CD14-positive monocyte (primary cell): ENCODE measurements around the gene TRAF3. TPM values are rescaled to one million over a fixed set of nuclear protein-coding genes. Genes with fewer than 3 reads are reported as not detected.
"Not testable (repeated sequence)": the region's sequence is repeated elsewhere in the genome, so short reads cannot be mapped to it uniquely, and the experiment has no call there.

Experiments used
- DNase-seq, 3 donors: peaks; one replicate each; pipeline ENCODE4 v3.0.0-alpha.2; 2011 to 2022
- H2AFZ ChIP-seq: 2 replicates; pipeline ENCODE4 v1.6.0; 2012; ENCODE audit warnings: mild to moderate bottlenecking, low read depth, low read length, inconsistent platforms; ENCODE audit not compliant: insufficient read depth, poor library complexity, severe bottlenecking
- H3K27ac ChIP-seq, 2 donors: 1 replicate in 1 of 2; 2 replicates in 1 of 2; pipeline ENCODE4 v1.5.1; 2012 to 2013; ENCODE audit warnings: low read length in 2 of 2, control low read depth in 1 of 2, inconsistent platforms in 1 of 2, low read depth in 1 of 2, mild to moderate bottlenecking in 1 of 2
- H3K27me3 ChIP-seq, 2 donors: one replicate each; pipeline versions ENCODE4 v1.6.0 to v1.6.1; 2011 to 2013; ENCODE audit warnings: low read length in 2 of 2; ENCODE audit not compliant: control insufficient read depth in 2 of 2, insufficient read depth in 2 of 2
- H3K36me3 ChIP-seq, 2 donors: replicated peaks in 1 of 2; 1 replicate in 1 of 2; 2 replicates in 1 of 2; pipeline versions ENCODE4 v1.5.1 to v1.6.1; 2012 to 2013; ENCODE audit warnings: low read length in 2 of 2, control low read depth in 1 of 2, inconsistent platforms in 1 of 2, mild to moderate bottlenecking in 1 of 2; ENCODE audit not compliant: insufficient read depth in 2 of 2, control insufficient read depth in 1 of 2
- H3K4me1 ChIP-seq, 2 donors: 1 replicate in 1 of 2; 2 replicates in 1 of 2; pipeline versions ENCODE4 v1.5.1 to v1.6.1; 2012 to 2013; ENCODE audit warnings: low read length in 2 of 2, control low read depth in 1 of 2, inconsistent platforms in 1 of 2, mild to moderate bottlenecking in 1 of 2, moderate library complexity in 1 of 2; ENCODE audit not compliant: insufficient read depth in 2 of 2, control insufficient read depth in 1 of 2
- H3K4me2 ChIP-seq: replicated peaks from 2 replicates; pipeline ENCODE3; 2012; ENCODE audit warnings: low read length, moderate library complexity, mild to moderate bottlenecking; ENCODE audit not compliant: poor library complexity, severe bottlenecking; ENCODE audit errors: extremely low read depth
- H3K4me3 ChIP-seq, 3 experiments: fragments of 200-600 bp in 1 of 3; sonication (generic) in 1 of 3; replicated peaks in 1 of 3; 1 replicate in 2 of 3; 2 replicates in 1 of 3; pipeline ENCODE4 v1.5.1; 2011 to 2013; ENCODE audit warnings: low read length in 3 of 3, mild to moderate bottlenecking in 3 of 3, control low read depth in 2 of 3, low read depth in 2 of 3, inconsistent platforms in 1 of 3, moderate library complexity in 1 of 3
- H3K79me2 ChIP-seq: 2 replicates; pipeline ENCODE4 v1.6.0; 2012; ENCODE audit warnings: mild to moderate bottlenecking, control low read depth, inconsistent platforms, low read length, moderate library complexity; ENCODE audit not compliant: insufficient read depth
- H3K9ac ChIP-seq: 2 replicates; pipeline ENCODE4 v1.6.0; 2017; ENCODE audit warnings: low read length, mild to moderate bottlenecking; ENCODE audit not compliant: insufficient read depth, poor library complexity, severe bottlenecking
- H3K9me3 ChIP-seq, 2 donors: replicated peaks in 1 of 2; 1 replicate in 1 of 2; 2 replicates in 1 of 2; pipeline versions ENCODE4 v1.5.1 to v1.6.1; 2012 to 2013; ENCODE audit warnings: low read length in 2 of 2, control low read depth in 1 of 2; ENCODE audit not compliant: control insufficient read depth in 1 of 2, insufficient read depth in 1 of 2
- H4K20me1 ChIP-seq: 2 replicates; pipeline ENCODE4 v1.6.0; 2012; ENCODE audit warnings: mild to moderate bottlenecking, low read length, control low read depth, moderate library complexity; ENCODE audit not compliant: insufficient read depth
- H3K27ac Mint-ChIP-seq, 7 donors: one replicate each; pipeline ENCODE4 v1.8.0; 2020; ENCODE audit warnings: mild to moderate bottlenecking in 7 of 7, mixed read lengths in 7 of 7, moderate library complexity in 6 of 7, inconsistent platforms in 2 of 7
- H3K27me3 Mint-ChIP-seq, 3 donors: one replicate each; pipeline ENCODE4 v1.8.0; 2021 to 2022; ENCODE audit warnings: low read depth in 3 of 3, mild to moderate bottlenecking in 3 of 3, mixed read lengths in 3 of 3, moderate library complexity in 3 of 3, inconsistent platforms in 1 of 3
- H3K36me3 Mint-ChIP-seq, 2 donors: one replicate each; pipeline ENCODE4 v1.8.0; 2020; ENCODE audit warnings: mixed read lengths in 2 of 2, inconsistent platforms in 1 of 2, mild to moderate bottlenecking in 1 of 2
- H3K4me1 Mint-ChIP-seq: one replicate; pipeline ENCODE4 v1.8.0; 2020; ENCODE audit warnings: mild to moderate bottlenecking, mixed read lengths
- H3K4me3 Mint-ChIP-seq, 2 donors: one replicate each; pipeline ENCODE4 v1.8.0; 2020; ENCODE audit warnings: mild to moderate bottlenecking in 2 of 2, mixed read lengths in 2 of 2, moderate library complexity in 1 of 2
- H3K9me3 Mint-ChIP-seq, 7 donors: one replicate each; pipeline ENCODE4 v1.8.0; 2020 to 2022; ENCODE audit warnings: mixed read lengths in 7 of 7, mild to moderate bottlenecking in 6 of 7, moderate library complexity in 6 of 7, inconsistent platforms in 2 of 7
- WGBS: methylation state at CpG from one replicate; pipeline ENCODE4 v1.1.5; 2013; ENCODE audit warnings: missing lambda C conversion rate; ENCODE audit not compliant: insufficient coverage; 5-methylcytosine and 5-hydroxymethylcytosine counted together
- intact Hi-C, 2 donors: fragments of 100-400 bp; cut with micrococcal nuclease; formaldehyde crosslinking; loops; one replicate each; pipeline versions ENCODE4 v1.15.0 to v1.15.1; 2023
- polyA plus RNA-seq, 3 donors: library from polyadenylated mRNA; depleted of rRNA in 1 of 3; unstranded in 2 of 3; stranded (reverse) in 1 of 3; fragments of 300-500 nt in 2 of 3; fragments of >200 nt in 1 of 3; fragmentation: Illumina TruSeq in 2 of 3; gene quantifications; 1 replicate in 2 of 3; 2 replicates in 1 of 3; pipeline ENCODE4 v1.2.3, GENCODE V29; 2012 to 2021
- TF ChIP-seq, protein P1 (sequence below): fragments of 200-600 bp; IDR thresholded peaks from one replicate; pipeline ENCODE4 v1.8.0; 2022; ENCODE audit warnings: antibody characterized with exemption, mild to moderate bottlenecking

Gene TRAF3
- polyA plus RNA-seq, 3 donors: 12.0 to 37.6 (median 17.3) TPM

DNA sequence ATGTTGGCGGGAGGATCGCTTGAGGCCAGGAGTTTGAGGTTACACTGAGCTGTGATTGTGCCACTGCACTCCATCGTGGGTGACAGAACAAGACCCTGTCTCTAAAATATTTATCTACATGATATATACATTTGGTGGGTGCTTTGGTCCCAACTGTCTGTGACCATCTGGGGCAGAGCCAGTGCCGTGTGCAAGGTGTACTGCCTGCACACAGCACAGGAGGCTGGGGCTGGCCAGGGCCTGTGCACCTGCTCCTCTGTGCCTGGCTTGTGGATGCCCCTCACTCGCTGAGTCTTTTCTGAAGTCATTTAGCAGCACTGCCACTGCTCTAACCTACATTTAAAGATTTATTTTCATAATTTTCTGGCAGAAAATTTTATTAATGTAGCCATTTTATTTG lies 58.7 kb downstream of the TRAF3 start:
- Histone ChIP-seq H3K9ac (no peak overlapping the region), H3K4me2 (no peak overlapping the region), H3K27me3 (no peaks in the 10 kb centered on the region), H3K36me3 (peaks cover 24 to 76% of the 10 kb centered on the region in 2 donors), H3K4me3 (no peak overlapping the region), H3K79me2 (peaks cover 10% of the 10 kb centered on the region), H4K20me1 (peaks cover 98% of the 10 kb centered on the region), H3K4me1 (peaks cover 9 to 10% of the 10 kb centered on the region in 2 donors), H3K27ac (no peak overlapping the region), H2AFZ (no peak overlapping the region), H3K9me3 (no peaks in the 10 kb centered on the region)
- Mint-ChIP-seq H3K9me3 (peaks cover 0 to 2% (median 0%) of the 10 kb centered on the region in 7 donors), H3K4me3 (no peak overlapping the region), H3K4me1 (peaks cover 10% of the 10 kb centered on the region), H3K36me3 (peaks cover 46 to 50% of the 10 kb centered on the region in 2 donors), H3K27ac (no peak overlapping the region), H3K27me3 (peaks cover 0 to 2% (median 1%) of the 10 kb centered on the region in 3 donors)
- TF ChIP-seq, protein P1, sequence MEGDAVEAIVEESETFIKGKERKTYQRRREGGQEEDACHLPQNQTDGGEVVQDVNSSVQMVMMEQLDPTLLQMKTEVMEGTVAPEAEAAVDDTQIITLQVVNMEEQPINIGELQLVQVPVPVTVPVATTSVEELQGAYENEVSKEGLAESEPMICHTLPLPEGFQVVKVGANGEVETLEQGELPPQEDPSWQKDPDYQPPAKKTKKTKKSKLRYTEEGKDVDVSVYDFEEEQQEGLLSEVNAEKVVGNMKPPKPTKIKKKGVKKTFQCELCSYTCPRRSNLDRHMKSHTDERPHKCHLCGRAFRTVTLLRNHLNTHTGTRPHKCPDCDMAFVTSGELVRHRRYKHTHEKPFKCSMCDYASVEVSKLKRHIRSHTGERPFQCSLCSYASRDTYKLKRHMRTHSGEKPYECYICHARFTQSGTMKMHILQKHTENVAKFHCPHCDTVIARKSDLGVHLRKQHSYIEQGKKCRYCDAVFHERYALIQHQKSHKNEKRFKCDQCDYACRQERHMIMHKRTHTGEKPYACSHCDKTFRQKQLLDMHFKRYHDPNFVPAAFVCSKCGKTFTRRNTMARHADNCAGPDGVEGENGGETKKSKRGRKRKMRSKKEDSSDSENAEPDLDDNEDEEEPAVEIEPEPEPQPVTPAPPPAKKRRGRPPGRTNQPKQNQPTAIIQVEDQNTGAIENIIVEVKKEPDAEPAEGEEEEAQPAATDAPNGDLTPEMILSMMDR: no peak
- DNase-seq: no peak
- WGBS: 100% methylated on average over 1 of the region's 5 CpGs
- intact Hi-C loops: no loop called here

DNA sequence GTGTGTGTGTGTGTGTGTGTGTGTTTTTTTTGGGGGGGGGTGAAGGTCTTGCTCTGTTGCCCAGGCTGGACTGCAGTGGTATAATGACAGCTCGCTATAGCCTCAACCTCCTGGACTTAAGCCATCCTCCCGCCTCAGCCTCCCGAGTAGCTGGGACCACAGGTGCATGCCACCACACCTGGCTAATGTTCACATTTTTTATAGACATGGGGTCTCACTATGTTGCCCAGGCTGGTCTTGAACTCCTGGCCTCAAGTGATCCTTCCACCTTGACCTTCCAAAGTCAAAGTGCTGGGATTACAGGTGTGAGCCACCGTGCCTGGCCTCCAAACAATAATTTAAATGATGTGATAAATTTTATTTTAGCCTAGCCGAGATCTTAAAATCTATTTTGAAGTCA lies 59.9 kb downstream of the TRAF3 start:
- Histone ChIP-seq H3K36me3 (peaks cover 19 to 67% of the 10 kb centered on the region in 2 donors), H3K4me1 (peaks cover 14% of the 10 kb centered on the region in 2 donors), H3K79me2 (peaks cover 10% of the 10 kb centered on the region), H4K20me1 (peaks cover 98% of the 10 kb centered on the region)
- H3K4me3 ChIP-seq, H2AFZ ChIP-seq, H3K27me3 ChIP-seq, H3K27ac ChIP-seq, H3K9me3 Mint-ChIP-seq, H3K27me3 Mint-ChIP-seq, H3K9me3 ChIP-seq, H3K4me3 Mint-ChIP-seq, H3K9ac ChIP-seq, intact Hi-C loops, DNase-seq, H3K4me2 ChIP-seq: not testable (repeated sequence)
- WGBS: 100% methylated on average over 3 of the region's 5 CpGs
- Mint-ChIP-seq H3K36me3 (peaks cover 37 to 50% of the 10 kb centered on the region in 2 donors), H3K4me1 (peaks cover 15% of the 10 kb centered on the region), H3K27ac (peak overlapping the region in 1 of 7 donors; percentile 37)
